ENCODE results near the gene KDM4C.

The KDM4C gene

DNA sequence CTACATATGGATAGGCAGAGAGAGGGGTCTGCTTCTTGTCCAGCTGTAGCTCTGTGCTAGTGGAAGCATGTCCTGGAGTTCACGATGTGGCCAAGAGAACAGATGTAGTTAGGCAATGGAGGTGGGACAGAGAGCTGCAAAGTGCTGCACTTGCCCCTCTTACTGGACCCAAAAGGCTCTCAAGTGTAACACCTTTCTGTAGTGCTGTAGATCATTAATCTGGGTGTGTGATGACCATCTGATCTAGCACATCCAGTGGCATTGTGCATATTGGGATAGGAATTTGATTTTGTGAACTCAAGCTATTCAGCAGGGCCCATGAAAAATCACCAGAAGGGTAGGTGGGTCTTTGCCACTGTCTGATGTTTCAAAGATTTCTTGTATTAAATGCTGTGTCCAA lies 151.4 kb downstream of the KDM4C start:
- DNase-seq: no peak

DNA sequence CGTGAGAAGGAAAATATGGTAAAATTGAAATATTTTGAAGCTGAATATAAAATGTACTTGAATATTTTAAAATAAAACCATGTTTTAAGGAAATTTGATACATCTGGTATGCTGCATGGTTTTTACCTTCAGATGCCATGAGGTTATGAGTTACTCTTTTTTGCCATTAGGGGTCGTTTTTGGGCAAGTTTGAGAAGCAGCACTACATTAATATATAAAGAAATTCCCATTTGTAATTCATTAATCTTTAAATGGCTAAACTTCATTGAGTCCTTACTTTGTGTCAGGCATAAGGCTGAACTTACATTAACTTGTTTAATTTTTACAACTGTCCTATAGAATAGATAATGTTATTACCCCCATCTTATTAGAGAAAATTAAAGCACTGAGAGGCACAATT lies 152.3 kb downstream of the KDM4C start:
- DNase-seq: no peak

DNA sequence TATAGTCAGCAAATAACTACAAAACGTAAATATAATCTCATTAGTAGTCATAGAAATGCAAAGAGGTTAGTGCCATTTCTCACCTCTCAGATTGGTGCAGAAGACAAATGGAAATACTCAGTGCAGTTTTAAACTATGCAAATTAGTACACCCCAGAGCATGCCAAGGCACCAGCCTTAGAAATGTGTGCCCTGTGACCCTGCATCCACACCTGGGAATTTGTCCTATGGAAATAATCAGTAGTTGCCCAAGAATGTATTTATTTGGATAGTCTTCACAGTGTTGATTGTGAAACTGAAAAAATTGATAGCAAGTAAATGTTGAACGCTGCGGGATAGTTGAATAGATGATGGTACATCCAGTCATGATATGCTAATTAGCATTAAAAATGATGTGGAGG lies 152.7 kb downstream of the KDM4C start:
- no peak for DNase-seq

DNA sequence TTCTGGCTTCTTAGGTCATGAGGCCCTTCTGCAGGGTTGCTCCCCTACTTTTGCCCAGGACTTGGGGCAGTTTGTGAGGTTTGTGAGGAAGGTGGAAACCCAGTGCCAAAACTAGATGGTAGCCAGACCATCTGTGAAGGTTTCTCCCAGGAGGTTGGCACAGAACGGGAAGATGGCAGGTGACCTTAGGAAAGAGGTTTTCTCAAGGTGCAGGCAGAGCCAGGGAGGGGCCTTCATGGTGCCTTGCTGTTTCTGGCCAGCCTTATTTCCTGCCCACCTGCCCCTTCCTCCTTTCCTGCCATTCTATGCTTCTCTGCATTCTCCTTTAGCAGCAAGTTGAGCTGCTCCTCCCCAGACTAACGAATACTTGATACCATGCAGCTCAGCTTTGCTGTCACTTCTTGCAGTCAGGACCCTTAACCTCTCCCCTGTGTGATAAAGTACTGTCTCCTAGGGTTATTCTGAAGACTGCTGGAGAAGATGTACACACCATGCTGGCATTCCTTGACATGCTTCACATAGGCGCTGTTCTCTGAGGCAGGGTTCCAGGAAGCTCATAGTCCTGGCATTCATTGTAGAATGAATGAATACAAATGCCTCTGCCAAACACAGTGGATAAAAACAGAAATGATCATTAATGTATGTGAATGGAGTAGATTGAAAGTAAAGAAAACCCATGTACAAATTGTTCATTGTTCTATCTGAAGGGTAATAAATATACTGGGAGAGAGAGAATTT lies 154.3 kb downstream of the KDM4C start:
- DNase-seq: no peak

DNA sequence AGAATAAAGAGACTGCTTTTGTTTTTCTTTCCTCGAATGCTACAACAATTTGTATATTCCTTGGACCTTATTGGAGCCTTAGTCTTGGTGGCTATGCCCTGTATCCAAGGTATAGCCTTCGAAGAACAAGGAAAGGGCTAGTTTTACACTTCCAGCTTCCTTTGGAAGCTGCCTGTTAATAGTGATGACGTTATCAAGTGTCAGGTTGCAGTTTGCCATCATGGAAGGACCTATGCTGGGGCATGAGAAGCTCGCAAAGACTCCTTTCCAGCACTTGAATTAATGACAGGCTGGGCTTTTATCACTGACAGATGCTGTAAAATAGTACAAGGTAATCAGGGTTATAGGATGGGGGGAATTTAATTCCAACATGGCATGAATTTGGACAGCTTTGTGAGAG lies 157.9 kb downstream of the KDM4C start:
- no peak for DNase-seq

DNA sequence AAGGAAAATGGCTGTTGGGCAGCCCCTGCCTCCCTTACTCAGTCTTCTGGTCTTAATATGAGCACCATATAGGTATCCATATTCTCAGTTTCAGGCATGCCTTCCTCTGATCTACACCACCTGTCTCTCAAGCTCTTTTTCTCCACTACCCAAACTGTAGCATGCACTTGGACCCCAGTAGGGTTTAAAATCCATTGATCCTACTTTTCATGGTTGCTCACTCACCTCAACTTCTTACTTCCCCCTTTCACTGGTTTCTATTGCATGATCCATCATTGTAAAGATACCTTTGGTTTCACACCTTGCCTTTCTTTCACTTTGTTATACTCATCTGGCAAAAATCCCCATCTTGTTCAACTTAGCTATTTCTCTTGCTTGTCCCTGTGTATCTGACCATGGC lies 159.4 kb downstream of the KDM4C start:
- no peak for DNase-seq

DNA sequence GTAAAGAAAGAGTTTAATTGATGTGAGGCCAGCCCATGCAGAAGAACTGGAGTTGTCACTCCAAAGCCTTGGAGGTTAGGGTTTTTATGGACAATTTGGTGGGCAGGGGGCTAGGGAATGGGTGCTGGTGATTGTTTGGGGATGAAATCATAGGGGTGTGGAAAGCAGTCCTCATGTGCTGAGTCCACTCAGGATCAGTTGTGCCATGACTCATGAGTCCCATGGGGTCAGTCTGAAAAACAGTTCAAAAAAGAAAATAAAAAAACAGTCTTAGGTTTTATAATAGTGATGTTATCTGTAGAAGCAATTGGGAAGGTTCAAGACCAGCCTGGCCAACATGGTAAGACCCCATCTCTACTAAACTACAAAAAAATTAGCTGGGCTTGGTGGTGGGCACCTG lies 162.3 kb downstream of the KDM4C start:
- no peak for DNase-seq

DNA sequence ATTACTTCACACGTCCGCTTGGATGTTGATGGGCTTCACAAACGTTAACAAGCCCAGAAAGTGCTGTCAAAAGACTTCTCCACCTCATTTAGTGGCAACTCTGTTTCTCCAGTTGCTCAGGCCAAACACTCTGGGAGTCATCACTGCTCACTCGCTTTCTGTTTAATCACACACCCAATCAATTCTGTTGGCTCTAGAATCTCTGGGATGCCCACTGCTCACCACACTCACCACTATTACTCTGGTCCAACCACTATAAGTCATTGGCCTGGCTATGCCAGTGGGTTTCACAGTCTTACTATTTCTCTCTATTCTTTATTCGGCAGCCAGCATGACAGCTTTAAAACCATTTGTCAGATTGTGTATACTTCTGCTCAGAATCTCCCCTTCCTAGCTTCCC lies 163.5 kb downstream of the KDM4C start:
- DNase-seq: no peak

DNA sequence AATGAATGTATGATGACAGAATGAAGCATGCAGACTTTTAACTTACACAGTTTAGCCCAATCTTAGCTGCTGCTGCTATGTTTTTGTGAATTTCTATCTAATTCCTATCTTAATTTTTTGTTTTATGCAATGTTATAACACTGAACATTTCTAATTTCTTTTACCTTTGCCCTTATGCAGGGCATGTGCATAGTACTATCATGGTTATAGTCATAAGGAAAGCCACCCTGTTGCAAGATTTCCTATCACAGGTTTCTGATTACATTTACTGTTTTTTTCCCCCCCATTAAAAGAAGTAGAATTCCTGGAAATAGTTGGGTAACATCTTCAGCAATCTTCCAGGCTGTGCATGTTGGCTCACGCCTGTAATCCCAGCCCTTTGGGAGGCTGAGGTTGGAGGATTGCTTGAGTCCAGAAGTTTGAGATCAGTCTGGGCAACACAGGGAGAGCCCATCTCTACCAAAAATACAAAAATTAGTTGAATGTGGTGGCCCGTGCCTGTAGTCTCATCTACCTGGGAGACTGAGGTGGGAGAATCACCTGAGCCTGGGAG lies 164.4 kb downstream of the KDM4C start:
- no peak for DNase-seq

DNA sequence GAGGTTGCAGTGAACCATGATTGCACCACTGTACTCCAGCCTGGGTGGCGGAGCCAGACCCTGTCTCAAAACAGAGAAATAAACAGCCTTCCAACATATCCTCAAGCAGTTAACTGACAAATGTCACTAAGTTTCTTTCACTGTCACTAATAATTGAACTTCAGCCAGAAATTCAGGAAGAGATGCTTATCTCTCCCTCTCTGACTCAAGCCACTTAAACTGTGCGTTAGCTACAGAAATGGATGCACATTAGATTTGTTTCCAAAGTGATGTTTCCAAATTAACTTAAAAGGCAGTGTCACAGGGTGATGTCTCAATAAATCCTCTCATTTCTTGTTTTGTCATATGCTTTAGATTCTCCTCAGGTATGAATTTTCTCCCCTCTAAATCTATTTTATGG lies 164.9 kb downstream of the KDM4C start:
- no peak for DNase-seq

DNA sequence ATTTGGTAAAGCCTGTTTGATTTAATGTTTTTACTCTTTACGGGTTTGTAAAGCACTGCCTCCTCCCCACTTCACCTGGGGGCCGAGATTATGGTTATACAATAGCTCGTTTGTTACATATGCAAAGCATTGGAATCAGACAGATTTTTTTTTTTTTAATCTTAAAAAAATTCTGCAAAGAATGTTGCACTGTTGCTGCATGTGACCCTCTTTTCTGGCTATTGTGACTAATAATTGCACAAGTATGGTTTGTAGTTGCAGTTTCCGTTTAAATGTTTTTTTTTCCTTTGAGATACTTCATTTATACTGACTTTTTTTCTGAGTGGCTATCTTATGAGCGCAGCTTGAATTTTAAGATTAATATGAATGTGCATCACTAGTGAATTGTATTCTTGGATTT lies 165.3 kb downstream of the KDM4C start:
- DNase-seq: no peak

DNA sequence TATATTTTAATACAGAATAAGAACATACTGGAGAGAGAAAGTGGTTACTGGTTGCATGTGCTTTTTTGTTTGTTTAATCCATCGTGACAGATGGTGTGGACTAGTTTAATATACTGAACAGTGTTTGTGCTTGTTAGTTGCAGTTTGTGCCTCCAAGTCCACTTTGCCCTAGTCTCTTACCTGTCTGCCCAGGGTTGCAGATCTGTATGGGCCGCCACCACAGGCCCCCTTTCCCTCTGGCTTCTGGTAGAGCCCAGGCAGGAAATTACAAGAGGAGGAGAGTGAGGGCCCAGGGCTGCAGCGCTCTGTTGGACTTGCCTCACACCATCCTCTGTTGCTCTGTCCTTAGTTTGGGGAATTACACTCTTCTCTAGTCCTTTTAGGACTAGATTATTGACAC lies 166.4 kb downstream of the KDM4C start:
- DNase-seq: no peak

DNA sequence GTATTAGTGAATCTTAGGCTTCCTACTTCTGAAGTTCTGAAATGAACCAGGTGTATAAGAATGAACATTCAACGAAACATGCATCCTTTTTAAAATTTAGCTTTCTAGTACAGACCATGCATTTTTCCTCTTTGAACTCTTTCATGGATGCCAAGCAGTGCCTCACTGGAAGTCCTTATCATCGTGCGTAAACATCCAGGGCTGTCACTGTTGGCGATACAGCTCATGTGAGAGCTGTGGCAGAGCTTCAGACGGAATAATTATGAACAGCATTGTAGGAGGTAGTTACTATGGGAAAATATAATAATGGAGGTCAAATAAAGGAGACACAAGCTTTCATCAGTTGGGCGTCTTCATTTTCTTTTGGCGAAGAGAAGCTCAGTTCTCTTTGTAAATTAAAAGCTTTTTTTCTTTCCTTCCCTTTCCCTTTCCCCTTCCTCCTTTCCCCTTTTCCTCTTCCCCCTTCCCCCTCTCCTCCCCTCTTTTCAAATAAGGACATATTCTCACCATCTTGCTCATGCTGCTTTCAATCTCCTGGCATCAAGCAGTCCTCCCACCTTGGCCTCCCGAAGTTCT lies 167.3 kb downstream of the KDM4C start:
- no peak for DNase-seq

DNA sequence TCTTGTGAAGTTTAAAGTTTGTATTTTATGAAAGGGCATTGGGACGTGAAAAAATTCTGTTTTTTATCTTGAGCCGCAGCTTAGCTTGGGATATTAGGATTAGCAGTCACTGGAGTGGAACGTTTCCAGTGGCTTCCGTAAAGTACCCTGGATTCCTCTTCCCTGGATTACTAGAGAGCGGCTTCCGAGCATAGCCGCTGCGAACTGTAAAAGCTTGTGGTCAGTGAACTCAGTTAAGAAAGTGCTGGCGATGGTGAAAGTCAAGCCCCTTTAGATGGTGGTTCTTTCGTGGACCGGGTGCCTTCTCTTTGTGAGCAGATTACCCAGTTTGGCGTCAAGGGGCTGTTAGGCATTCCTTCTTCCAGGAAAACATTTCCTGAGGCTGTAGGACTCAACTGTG lies 168.1 kb downstream of the KDM4C start:
- no peak for DNase-seq

DNA sequence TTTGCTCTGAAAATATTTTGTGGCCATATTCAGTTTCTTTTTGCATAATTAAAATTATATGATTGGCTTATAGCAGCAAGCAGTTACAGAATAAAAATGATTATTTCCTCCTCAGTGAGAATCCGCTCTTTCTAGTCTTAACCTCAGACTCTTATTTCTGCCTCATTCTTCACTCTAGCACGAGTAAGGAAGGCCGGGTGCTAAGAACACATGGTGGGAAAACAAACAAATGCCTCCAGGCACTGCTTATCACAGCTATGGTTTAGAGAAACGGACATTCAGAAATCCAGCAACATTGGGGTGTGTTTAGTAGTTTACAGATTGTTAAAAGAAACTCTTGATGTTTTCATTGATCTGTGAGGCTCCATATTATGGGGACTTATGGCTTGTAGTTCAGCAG lies 168.7 kb downstream of the KDM4C start:
- no peak for DNase-seq

DNA sequence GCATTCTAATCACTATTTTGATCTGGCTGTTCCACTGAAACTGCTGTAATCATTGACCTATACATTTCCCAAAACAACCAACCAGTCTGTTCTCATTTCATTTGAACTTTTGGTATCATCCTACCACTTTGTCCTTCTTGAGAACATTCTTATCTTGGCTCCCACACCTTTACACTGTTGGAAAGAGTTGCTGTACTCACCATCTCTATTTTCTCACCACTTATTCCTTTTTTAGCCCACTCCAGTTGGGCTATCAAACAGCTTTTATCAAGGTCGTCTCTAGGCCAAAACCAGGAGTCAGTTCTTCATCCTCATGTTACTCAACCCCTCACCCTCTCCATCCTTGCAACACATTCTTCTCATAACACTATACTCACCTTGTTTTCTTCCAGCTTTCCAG lies 170.1 kb downstream of the KDM4C start:
- DNase-seq: no peak

DNA sequence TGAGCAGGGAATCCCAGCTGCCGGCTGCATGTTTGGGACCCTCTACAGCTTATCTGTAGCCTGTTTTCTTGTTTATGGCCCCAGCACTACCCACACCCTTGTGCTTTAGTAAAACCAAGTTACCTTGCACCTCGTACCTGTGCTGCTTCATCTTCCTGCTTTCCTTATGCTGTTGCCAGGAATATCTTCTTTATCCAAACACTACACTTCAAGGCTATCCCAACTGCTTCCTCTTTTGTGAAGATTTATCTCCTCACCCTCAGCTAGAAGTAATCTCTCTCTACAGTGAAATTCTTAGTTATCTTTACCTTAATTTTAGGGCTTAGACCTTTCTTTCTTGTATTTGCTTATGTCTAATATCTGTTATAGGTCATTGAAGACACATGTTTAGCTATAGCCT lies 171.1 kb downstream of the KDM4C start:
- DNase-seq: no peak

DNA sequence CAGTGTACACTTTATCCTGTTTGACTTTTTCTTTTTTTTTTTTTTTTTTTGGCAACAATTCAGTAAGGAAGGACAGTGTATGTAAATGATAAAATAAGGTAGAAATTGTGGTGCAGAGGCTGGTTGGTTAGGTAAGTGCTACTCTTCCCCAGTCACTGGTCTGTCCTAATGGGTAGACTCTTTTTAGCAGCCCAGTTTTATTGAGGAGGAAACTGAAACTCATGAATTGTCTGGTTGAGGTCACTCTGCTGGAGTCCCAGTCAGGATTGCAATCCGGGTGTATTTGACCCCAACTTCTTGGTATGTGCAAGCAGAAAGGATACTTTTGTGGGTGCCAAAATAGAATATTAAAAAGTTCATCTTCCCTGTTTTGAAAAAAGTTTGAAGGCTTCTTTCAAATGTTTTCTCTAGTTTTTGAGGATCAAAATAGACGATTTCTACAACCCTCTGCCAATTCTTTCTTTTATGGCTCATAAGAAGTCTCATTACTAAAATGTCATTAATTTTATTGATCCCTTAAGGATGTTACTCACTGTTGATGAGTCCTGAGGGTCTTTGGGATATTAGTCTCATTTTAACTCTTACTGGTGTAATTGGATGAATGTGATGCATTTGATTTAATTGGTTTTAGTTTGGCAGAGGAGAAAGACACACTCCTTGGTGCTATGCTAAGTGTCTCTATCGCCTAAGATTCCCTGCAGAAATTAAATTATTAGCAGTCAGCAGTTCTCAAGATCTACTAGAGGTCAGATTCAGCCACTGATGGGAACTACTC lies 171.9 kb downstream of the KDM4C start:
- DNase-seq: no peak

DNA sequence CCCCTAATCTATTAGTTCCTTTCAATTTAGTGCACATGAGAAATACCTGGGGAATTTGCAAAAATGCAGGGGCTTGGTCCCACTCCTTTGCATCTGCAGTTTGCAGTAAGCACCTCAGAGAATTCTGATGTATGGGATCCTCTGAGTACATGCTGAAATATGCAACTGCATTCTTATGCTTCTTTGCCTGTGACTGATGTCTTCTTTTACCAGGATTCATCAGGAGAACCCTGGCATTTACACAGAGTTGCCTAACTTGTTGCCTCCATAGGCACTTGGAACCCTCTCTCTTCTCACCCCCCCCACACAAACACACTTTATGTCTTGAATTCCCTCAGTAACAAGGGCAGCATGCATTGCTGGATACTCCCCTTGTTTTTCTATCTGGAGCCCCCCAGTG lies 173.1 kb downstream of the KDM4C start:
- DNase-seq: no peak

DNA sequence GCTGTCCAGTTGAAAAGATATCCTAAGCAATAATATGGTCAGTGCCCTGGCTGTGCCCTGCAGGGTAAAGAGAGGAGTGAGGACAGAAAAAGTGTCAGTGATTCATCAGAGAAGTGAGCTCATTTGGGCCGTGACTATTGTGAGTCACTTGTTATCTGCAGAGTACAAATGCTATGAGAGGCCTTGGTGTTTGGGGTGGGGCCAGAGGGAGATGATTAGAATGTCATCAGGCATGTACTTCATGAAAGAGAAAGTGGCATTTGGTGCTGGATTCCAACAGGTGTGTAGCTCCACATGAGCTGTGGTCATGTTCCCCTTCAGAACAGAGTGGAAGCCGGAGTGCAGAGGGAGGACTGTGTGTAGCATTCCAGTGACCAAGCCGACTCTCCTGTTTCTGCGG lies 174.1 kb downstream of the KDM4C start:
- DNase-seq: no peak

DNA sequence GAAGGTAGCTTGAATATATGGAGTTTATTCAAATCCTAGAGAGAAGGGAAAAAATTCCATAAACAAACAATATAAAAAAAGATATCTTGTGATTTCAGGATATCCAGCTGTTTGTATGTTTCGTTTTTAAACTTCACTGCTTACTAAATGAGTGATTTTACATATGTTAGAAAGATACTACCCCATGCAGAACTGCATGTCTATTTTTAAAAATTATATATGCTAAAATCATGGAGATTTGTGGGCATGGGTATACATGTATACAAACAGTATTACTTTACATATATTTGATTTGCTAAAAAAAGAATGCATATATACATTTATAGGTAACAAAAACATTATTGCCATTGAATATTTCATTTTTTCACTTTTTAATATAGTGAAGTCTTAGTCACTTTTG lies 178.3 kb downstream of the KDM4C start:
- DNase-seq: no peak

DNA sequence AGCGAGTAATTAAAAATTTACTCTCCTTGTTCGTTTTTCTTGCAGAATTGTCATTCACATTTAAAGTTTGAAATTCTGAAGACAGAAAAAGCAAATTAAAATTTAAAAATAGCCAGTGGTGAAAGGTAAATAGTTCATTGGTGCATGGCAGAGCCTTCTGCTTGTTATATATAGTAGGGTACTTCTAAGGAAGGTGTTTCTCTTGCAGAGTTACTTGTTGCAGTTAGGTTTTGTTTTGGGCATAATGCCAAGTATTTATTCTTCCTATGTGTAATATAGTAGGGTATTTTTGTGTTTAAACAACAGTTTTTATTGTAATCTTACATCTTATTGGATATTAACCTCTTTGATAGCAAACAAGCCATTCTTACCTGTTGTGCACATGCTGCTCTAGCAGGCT lies 179.4 kb downstream of the KDM4C start:
- DNase-seq: no peak

DNA sequence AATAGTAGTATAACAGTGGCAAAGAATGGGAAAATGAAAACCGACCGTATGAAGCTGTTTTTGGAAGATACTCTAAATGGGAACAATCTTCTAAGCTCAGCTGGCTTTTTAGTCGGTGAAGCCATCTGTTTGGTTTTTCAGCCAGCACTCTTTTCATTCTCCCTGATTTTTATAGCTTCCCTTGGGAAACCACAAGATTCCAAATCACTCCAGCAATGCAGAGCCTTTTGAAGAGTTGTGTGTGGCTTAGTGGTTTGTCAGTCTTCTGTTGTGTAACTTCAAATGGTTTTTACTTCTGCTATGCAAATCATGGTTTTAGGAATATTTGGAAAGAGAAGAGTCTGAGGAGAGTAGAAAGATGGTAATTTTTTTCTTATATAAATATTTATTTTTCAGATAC lies 180.7 kb downstream of the KDM4C start:
- DNase-seq: no peak

DNA sequence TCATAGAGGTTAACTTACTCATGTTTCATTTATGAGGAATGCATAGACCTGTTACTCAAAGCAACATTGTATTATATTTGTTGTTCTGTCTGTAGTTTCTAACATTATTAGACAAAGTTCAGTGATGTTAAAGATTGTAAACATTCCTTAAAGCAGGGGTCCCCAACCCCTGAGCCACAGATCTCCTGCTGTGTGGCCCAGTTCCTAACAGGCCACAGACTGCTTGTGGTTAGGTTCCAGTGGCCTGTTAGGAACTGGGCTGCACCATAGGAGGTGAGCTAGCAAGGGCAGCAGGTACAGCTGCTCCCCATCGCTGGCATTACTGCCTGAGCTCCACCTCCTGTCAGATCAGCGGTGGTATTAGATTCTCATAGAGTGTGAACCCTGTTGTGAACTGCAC lies 181.1 kb downstream of the KDM4C start:
- DNase-seq: no peak

All from CD4-positive, alpha-beta T cell treated with Interferon gamma for 1 hour (primary cell).